ENCODE data around the gene DOCK9.

DNA sequence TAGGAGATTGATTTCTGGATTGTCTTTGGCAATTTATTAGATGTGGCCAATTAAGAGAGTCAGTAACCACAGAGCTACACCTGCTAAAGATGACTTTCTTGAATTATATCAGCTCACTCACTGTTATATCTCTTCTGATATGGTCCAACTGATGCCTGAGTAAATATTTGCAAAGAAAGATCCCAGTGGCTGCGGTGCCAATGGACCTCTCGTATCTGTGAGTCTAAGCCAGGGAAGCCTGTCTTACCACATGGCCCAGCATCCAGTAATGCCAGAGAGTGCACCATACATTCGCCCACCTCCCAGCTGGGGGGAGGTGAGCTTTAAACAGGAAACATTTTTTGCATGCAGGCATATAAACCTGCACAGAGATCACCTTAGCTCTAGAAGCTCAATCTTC lies 142.7 kb downstream of the DOCK9 start:
- TF ChIP-seq POLR2A (IDR thresholded peaks at IDR 0.05) (no peak), POLR2AphosphoS5 (IDR thresholded peaks at IDR 0.05; ENCODE audit: insufficient read depth in 1 of 2, low read depth in 1 of 2) (no peak)
- TF ChIP-seq, protein P1, sequence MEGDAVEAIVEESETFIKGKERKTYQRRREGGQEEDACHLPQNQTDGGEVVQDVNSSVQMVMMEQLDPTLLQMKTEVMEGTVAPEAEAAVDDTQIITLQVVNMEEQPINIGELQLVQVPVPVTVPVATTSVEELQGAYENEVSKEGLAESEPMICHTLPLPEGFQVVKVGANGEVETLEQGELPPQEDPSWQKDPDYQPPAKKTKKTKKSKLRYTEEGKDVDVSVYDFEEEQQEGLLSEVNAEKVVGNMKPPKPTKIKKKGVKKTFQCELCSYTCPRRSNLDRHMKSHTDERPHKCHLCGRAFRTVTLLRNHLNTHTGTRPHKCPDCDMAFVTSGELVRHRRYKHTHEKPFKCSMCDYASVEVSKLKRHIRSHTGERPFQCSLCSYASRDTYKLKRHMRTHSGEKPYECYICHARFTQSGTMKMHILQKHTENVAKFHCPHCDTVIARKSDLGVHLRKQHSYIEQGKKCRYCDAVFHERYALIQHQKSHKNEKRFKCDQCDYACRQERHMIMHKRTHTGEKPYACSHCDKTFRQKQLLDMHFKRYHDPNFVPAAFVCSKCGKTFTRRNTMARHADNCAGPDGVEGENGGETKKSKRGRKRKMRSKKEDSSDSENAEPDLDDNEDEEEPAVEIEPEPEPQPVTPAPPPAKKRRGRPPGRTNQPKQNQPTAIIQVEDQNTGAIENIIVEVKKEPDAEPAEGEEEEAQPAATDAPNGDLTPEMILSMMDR (IDR thresholded peaks at IDR 0.05), result no peak
